GM21526 (cell line): ENCODE data around the gene EXO1.

Experiments used
- ATAC-seq: cut with Tn5 transposase; IDR thresholded peaks from one replicate; pipeline ENCODE4 v1.9.1; 2021; ENCODE audit warnings: moderate library complexity; ENCODE audit not compliant: unreplicated experiment, low FRiP score

The EXO1 gene

DNA sequence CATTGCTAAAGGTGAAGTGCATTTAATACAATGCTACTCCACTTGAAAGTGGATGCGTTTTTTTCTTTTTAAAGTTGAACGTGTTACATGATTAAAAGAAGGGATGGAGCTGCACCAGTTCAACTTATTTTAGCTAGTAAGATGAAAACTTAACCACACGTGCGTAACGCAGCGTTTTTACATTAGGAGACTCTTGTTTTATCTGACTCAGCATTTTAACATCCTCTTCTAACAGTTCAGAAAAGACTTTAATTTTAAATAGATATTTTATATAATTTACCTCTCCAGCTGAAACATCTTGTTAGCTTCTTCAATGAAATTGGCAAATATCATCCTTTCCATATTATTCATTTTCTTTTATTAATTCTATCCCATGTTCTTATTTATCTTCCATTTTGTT, 33.4 kb downstream of the EXO1 start:
- no peak for ATAC-seq

DNA sequence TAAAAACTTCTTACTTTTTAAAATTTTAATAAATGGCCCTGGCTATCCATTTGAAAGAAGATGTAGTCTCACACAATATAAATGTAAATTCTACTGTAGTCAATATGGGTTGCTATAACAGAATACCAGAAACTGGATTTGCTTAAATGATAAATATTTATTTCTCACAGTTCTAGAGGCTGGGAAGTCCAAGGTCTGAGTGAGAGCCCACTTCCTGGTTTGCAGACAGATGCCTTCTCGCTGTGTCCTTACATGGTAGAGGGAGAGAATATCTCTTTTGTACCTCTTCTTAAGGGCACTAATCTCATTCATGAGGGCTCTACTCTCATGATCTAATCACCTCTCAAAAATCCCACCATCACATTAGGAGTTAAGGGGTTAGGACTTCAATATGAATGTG, 35.2 kb downstream of the EXO1 start:
- no peak for ATAC-seq

DNA sequence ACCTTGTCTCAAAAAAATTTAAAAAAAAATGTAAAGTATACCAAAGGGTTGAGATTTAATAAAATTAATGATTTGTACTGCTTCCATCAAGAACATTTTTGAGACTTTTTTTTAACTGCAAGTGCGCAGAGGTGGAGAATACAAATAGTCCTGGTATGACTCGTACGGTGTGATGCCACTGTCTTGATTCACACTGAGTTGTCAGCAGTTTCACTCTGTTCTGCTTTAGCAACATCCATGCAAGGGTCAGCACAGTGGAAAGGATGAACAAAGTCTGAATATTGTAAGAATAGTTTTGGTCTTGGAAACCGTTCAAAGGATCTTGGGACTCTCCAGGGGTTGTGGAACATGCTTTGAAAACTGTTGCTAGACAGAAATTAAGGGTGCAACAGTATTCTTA, 40.2 kb downstream of the EXO1 start:
- ATAC-seq, result no peak

DNA sequence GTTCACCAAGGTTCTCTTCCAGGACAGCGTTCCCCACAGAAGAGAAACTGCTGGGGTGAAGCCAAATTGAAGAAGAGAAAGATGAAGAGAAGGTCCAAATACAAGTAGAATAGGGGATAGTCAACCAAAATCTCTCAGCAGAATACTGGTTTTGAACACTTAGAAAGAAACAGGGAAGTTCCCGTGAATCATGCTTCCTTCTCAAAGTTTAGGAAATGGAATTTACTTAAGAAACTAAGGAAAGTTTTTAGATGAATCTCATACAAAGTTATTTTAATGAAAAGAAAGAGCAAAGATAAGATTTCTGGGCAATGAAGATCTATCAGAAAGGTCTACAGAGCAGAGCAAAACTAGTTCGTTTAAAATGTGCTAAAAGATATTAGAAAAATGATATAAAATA, 43.3 kb downstream of the EXO1 start:
- ATAC-seq, result no peak

DNA sequence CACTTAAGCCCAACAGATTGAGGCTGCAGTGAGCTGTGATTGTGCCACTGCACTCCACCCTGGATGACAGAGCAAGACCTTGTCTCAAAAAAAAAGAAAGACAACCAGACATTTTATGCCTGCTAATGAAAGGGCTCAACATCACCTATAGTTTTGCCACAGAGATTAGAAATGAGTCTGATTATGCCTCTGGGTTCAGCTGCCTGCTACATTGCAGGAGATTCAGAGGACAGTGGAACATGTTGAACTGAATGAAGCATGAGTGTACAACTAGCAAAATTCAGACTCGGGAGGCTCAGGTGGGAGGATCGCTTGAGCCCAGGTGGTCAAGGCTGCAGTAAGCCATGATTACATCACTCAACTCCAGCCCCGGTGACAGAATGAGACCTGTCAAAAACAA, 46.0 kb downstream of the EXO1 start:
- ATAC-seq, result no peak

DNA sequence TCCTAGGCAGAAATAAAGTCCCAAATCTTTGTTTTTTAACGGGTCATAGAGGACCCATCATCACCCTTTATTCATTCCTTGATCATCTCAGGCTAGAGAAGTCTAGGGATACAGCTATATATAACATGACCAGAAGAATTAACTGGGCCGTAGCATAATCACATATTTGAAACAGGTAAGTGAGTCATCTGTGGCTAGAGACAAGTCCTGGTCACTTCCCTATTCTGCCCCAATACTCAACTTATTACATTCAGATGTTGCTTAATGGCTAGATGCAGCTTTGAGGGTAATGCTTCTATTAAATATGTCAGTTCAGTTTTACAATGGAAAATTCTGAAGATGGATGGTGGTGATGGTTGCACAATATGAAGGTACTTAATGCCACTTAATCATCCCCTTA, 47.0 kb downstream of the EXO1 start:
- ATAC-seq, result peak; percentile 52

DNA sequence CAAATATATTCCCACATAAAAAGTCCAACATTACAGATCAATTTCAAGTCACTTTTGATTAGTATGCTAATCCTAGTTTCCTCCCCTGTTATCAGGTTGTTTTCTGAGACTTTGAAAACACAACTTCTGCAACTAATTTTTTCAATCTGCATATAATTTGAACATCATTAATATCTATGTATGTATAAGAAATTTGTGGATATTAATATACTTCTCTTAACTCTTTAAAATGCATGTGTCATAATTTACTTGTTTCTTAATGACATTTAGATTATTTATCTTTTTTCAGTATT, 48.6 kb downstream of the EXO1 start:
- ATAC-seq, result no peak

DNA sequence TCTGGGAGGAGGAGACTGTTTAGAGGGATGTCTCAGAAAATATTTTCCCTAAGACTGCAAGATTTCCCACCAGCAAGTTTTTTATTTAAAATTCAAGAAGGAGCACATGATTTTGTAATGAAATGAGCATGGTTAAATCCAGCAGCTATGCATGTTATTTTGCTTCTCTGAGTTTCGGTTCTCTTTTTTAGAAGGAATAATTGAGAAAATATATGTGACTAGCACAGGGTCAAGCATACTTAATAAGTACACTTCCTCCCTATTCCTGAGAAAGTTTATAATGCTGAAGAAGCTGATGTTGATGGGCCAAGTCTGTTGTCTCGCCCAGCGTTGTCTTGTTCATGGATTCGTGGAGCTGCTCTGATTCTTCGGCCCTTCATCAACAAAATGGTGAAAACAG, 51.2 kb downstream of the EXO1 start:
- ATAC-seq, result no peak

DNA sequence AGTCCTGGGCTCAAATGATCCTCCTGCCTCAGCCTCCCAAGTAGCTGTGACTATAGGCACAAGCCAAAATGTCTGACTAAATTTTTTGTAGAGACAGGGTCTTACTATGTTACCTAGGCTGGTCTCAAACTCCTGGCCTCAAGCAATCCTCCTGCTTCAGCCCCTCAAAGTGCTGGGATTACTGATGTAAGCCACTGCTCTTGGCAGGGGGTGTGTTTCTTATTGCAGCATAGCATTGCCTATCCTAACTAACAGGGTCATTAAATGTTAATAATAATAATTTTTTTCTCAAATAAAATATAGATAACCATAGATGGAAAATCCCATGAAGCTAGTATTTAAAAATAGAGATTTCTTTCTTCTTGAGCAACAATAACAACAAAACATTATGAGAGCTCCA, 52.4 kb downstream of the EXO1 start:
- ATAC-seq, result no peak

DNA sequence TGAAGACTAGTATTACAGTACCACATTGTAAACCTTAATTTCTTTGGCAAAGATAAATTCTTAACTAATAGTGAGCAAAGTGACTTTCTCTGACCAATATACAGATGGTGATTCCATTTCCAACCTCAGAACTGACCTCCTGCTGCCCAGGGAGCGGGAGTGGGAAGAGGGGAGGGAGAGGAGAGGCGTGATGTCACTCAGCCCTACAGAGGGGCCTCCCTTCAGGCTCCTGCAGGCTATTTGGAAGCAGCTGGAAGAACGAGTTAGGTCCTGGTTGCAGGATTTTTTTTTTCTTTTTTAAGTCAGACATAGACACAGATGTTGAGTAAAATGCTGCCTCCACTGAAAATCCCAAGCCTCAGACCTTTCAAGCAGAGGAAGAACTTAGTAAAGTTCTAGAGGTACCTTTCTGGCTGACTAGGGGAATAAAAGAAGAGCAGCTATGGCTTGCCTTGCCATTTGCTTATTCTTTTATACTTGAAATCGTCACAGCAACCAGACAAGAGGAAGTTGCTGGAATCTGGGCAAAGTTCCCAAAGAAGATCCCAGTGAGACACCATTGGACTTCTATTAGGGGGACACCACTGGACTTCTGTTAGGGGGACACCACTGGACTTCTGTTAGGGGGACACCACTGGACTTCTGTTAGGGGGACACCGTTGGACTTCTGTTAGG, 54.5 kb downstream of the EXO1 start:
- no peak for ATAC-seq

DNA sequence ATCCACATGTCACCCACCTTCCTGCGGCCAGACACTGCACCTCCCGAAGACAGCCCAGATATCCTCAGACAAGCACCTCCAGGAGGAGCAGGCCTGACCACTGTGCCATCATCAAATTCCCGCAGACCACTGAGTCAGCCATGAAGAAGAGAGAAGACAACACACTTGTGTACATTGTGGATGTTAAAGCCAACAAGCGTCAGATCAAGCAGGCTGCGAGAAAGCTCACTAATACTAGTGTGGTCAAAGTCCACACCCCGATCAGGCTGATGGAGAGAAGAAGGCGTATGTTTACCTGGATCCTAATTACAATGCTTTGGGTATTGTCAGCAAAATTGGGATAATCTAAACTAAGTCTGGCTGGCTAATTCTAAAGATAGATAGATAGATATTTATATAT, 68.2 kb downstream of the EXO1 start:
- no peak for ATAC-seq

DNA sequence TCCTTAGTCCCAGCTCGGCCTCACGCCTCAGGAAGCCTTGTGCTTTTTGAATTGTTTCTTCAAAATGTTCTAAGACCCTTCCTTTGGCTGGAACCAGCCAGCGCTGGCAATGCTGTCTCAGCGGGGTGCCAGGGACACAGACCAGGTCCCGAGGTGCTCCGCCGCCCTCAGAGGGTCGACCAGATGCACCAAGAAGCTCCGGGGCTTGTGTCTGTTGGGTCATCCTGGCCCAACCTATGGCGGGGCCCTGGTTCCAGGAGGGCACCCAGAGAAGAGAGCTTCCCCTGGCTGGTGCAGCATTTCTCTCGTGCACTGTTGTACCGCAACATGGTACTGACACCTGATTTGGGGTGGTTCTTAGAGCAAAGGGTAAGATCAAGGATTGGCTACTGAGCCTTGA, 69.5 kb downstream of the EXO1 start:
- ATAC-seq, result no peak

DNA sequence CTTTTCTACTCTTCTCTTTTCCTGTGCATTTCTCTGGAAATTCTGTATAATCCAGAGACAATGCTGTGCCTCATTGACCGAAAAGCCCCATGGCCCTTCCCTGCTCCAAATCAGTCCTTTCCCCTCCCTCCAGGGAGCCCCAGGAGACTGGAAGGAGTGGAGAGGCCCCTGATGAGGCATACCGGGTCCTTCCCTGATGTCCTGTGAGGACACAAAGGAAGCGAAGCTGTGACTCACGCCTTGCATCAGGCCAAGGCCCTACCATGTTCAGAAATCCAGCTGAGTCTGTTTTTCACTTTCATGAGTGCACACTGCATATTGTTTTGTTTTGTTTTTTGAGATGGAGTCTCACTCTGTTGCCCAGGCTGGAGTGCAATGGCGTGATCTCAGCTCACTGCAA, 70.9 kb downstream of the EXO1 start:
- no peak for ATAC-seq

DNA sequence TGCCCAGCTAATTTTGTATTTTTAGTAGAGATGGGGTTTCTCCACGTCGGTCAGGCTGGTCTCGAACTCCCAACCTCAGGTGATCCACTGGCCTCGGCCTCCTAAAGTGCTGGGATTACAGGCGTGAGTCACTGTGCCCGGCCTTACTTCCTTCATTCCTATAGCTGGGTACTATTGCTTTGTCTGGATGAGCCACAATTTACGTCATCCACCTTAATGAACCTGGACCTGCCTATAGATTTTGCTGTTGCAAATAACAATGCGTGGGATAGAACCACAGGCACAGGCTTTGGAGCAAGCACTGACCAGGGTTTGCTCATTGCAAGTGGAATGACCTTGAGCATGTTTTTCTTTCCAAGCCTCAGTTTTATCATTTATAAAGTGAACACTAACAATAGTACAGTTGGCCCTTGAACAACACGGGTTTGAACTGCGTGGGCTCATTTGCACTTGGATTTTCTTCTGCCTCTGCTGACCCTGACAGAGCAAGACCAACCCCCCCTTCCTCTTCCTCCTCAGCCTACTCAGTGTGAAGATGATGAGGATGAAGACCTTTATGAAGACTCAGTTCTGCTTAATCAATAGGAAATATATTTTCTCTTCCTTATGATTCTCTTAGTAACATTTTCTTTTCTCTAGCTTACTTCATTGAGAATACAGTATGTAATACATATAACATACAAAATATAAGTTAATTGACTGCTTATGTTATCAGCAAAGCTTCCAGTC, 76.2 kb downstream of the EXO1 start:
- ATAC-seq, result no peak

DNA sequence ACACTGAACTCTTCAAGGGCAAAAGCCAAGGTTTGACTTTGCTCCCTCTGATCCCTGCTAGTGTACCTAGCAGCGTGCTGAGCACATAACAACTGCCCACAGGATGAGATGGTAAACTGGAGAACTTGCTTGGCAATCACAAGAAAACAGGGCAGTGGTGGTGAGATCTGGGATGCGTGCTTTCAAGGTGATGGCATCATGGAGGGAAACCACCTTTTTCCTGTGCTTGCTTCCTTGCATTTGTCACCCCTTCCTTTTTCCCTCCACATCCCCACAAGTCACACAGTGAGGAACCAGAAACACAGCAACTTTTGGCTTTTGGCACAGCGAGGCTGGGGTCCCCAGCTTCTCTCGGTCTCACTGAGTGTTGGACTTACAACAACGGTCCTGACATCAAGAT, 78.1 kb downstream of the EXO1 start:
- ATAC-seq, result no peak

DNA sequence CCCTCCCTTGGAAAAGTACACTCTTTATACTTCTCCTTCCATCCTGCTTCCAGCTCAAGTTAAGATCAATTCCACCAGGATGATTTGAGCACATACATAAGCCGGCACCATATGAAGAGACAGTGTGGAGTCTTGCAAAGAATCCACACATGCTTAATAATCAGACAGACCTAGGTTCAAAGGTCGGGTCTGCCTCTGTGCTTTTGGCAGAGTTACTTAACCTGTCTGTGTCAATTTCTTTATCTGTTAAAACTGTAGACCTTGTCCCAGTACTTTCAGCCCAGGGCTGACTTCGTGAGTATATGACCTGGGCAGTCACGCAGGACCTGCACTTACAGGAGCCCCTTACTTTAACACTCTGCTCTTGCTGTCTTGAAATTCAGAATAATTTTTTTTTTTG, 79.3 kb downstream of the EXO1 start:
- no peak for ATAC-seq

DNA sequence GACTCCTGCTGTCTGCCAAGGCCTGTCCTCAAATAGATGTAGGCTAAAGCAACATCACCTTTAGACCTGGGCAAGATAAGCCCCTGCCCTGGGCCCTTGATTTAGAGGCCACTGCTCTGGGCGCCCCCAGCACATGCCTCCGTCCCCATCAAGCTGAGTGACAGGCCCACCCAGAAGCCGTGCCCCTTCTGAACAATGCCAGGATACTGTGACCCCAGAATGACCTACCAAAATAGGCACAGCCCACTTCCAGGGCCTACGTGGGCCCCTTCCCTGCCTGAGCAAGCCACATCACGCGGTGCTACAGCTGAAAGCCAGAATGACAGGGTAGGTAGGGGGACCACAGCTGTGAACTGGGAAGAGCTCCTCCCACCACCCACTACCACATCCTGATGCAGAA, 84.8 kb downstream of the EXO1 start:
- ATAC-seq, result no peak

DNA sequence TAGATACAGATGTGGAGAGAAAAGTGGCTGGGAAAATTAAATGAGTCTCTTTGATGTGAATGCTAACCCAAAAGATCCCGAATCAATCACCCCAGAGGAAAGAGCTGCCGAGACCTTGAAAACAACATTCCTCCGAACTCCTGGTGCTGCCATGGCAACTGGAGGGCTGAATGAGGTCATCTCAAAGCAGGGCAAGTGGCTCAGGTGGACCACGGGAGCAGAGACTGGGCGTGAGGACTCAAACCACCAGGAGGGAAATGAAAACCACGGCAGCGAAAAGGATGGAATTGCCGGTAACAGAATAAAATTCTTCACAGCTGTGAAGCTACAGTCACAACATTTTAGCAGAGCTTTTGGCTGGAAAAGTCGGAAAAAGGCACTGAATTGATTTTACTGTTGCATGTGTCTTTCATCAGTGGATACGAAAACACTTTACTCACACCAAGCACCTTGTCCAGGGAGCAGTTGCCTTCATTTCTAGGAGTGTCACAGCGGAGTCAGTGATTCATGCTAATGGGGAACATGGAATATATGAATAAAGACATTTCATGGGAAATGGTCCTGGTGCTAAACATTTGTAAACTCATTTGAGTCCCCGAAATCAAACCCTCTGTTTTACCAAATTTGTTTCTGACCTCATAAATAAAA, 86.3 kb downstream of the EXO1 start:
- ATAC-seq, result no peak

DNA sequence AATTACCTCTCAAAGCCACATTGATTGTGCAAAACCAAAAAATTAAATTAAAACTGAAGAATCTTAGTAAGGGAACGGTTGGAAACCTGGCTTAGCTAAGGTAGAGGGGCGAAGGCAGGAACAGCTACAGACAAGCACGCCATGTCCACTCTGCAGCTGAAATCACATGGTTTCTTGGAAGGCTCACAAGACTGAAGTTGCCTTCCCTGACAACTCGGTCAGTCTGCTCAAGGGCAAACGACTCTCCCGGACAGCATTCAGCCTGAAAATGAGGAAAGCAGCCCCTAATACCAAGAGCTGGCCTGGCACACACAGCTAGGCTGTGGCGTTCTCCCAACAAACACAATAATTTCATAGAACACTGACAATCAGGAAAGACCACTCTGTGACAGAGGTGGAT, 86.9 kb downstream of the EXO1 start:
- ATAC-seq, result no peak
